ENCODE measurements around the gene RALGPS1. TPM values are rescaled to one million over a fixed set of nuclear protein-coding genes. Genes with fewer than 3 reads are reported as not detected.

The RALGPS1 gene
- total RNA-seq, 2 experiments from 2014 or later = 2.1 to 2.4 TPM

- Mint-ChIP-seq H3K4me3 (no peak overlapping the region), H3K9me3 (no peaks in the 10 kb centered on the region), H3K4me1 (ENCODE audit: low read depth) (peaks cover 1% of the 10 kb centered on the region), H3K36me3 (ENCODE audit: low read depth) (no peaks in the 10 kb centered on the region), H3K27me3 (ENCODE audit: low read depth) (peaks cover 27% of the 10 kb centered on the region), H3K27ac (no peak overlapping the region)
- CTCF ChIA-PET = interaction anchor here (1.6 kb wide), 1 partner anchor 252 kb away, joined by 3 read pairs; no protein-coding TSS in a partner anchor
- no peak for DNase-seq
- intact Hi-C loops (cut with micrococcal nuclease) = no loop called here
These were observed 31.1 kb downstream of the RALGPS1 start for GRCh38 chr9:126945682-126946081.

GRCh38 chr9:126947529-126947928 is 32.9 kb downstream of the RALGPS1 start:
- peak; percentile 29 for DNase-seq
- H3K27me3 Mint-ChIP-seq (ENCODE audit: low read depth) = peaks cover 16% of the 10 kb centered on the region
- H3K9me3 Mint-ChIP-seq = no peaks in the 10 kb centered on the region
- CTCF ChIA-PET = no interaction called here
- H3K36me3 Mint-ChIP-seq (ENCODE audit: low read depth) = no peaks in the 10 kb centered on the region
- H3K4me3 Mint-ChIP-seq = no peak overlapping the region
- H3K4me1 Mint-ChIP-seq (ENCODE audit: low read depth) = no peaks in the 10 kb centered on the region
- no peak overlapping the region for H3K27ac Mint-ChIP-seq
- intact Hi-C loops (cut with micrococcal nuclease) = loop anchor here (1.0 kb wide), 1 partner anchor 252 kb away; no protein-coding TSS in a partner anchor

GRCh38 chr9:126952205-126952977 is 37.8 kb downstream of the RALGPS1 start:
- H3K27me3 Mint-ChIP-seq (ENCODE audit: low read depth) = peaks cover 2% of the 10 kb centered on the region
- H3K27ac Mint-ChIP-seq = no peak overlapping the region
- CTCF ChIA-PET = interaction anchor here (0.5 to 0.7 kb wide), 2 partner anchors 17 to 236 kb away, joined by 3 to 4 read pairs; no protein-coding TSS in a partner anchor
- H3K4me1 Mint-ChIP-seq (ENCODE audit: low read depth) = no peaks in the 10 kb centered on the region
- no peaks in the 10 kb centered on the region for H3K36me3 Mint-ChIP-seq (ENCODE audit: low read depth)
- H3K4me3 Mint-ChIP-seq = no peak overlapping the region
- H3K9me3 Mint-ChIP-seq = no peaks in the 10 kb centered on the region
- intact Hi-C loops (cut with micrococcal nuclease) = no loop called here
- no peak for DNase-seq

- H3K27me3 Mint-ChIP-seq (ENCODE audit: low read depth) = peaks cover 2% of the 10 kb centered on the region
- H3K27ac Mint-ChIP-seq = no peak overlapping the region
- CTCF ChIA-PET = interaction anchor here (0.7 kb wide), 1 partner anchor 16 kb away, joined by 4 read pairs; no protein-coding TSS in a partner anchor
- H3K4me1 Mint-ChIP-seq (ENCODE audit: low read depth) = no peaks in the 10 kb centered on the region
- H3K4me3 Mint-ChIP-seq = no peak overlapping the region
- no peaks in the 10 kb centered on the region for H3K9me3 Mint-ChIP-seq
- intact Hi-C loops (cut with micrococcal nuclease) = no loop called here
- no peaks in the 10 kb centered on the region for H3K36me3 Mint-ChIP-seq (ENCODE audit: low read depth)
- no peak for DNase-seq
These were observed 38.6 kb downstream of the RALGPS1 start for GRCh38 chr9:126953041-126953809.

GRCh38 chr9:126955811-126956210 is 41.2 kb downstream of the RALGPS1 start:
- H3K9me3 Mint-ChIP-seq = no peaks in the 10 kb centered on the region
- H3K36me3 Mint-ChIP-seq (ENCODE audit: low read depth) = no peaks in the 10 kb centered on the region
- H3K27ac Mint-ChIP-seq = no peak overlapping the region

GRCh38 chr9:126956917-126957686 is 42.5 kb downstream of the RALGPS1 start:
- Mint-ChIP-seq H3K36me3 (ENCODE audit: low read depth) (no peaks in the 10 kb centered on the region), H3K4me3 (no peak overlapping the region), H3K9me3 (no peaks in the 10 kb centered on the region), H3K27ac (no peak overlapping the region), H3K27me3 (ENCODE audit: low read depth) (peaks cover 11% of the 10 kb centered on the region), H3K4me1 (ENCODE audit: low read depth) (no peaks in the 10 kb centered on the region)
- intact Hi-C loops (cut with micrococcal nuclease) = no loop called here
- CTCF ChIA-PET = no interaction called here
- no peak for DNase-seq

More at GRCh38 chr9:126955811-126956210, 41.2 kb downstream of the RALGPS1 start:
- Mint-ChIP-seq H3K27me3 (ENCODE audit: low read depth) (peaks cover 6% of the 10 kb centered on the region), H3K4me1 (ENCODE audit: low read depth) (no peaks in the 10 kb centered on the region), H3K4me3 (no peak overlapping the region)
- DNase-seq = no peak
- intact Hi-C loops (cut with micrococcal nuclease) = no loop called here
- CTCF ChIA-PET = no interaction called here

GRCh38 chr9:126957687-126958053 is 43.1 kb downstream of the RALGPS1 start:
- no peak overlapping the region for H3K27ac Mint-ChIP-seq
- no peak for DNase-seq
- no peaks in the 10 kb centered on the region for H3K36me3 Mint-ChIP-seq (ENCODE audit: low read depth)
- CTCF ChIA-PET = no interaction called here
- intact Hi-C loops (cut with micrococcal nuclease) = no loop called here
- no peaks in the 10 kb centered on the region for H3K4me1 Mint-ChIP-seq (ENCODE audit: low read depth)
- H3K27me3 Mint-ChIP-seq (ENCODE audit: low read depth) = peaks cover 11% of the 10 kb centered on the region
- H3K9me3 Mint-ChIP-seq = no peaks in the 10 kb centered on the region
- no peak overlapping the region for H3K4me3 Mint-ChIP-seq

GRCh38 chr9:126959336-126959735 is 44.8 kb downstream of the RALGPS1 start:
- Mint-ChIP-seq H3K4me1 (ENCODE audit: low read depth) (no peaks in the 10 kb centered on the region), H3K27me3 (ENCODE audit: low read depth) (peaks cover 8% of the 10 kb centered on the region), H3K9me3 (no peaks in the 10 kb centered on the region), H3K36me3 (ENCODE audit: low read depth) (no peaks in the 10 kb centered on the region), H3K27ac (no peak overlapping the region), H3K4me3 (no peak overlapping the region)
- no peak for DNase-seq
- intact Hi-C loops (cut with micrococcal nuclease) = no loop called here
- CTCF ChIA-PET = no interaction called here

- CTCF ChIA-PET = interaction anchor here (1.5 kb wide), 1 partner anchor 19 kb away, joined by 3 read pairs; no protein-coding TSS in a partner anchor
- Mint-ChIP-seq H3K27ac (no peak overlapping the region), H3K36me3 (ENCODE audit: low read depth) (no peaks in the 10 kb centered on the region), H3K4me3 (no peak overlapping the region), H3K9me3 (no peaks in the 10 kb centered on the region), H3K27me3 (ENCODE audit: low read depth) (peaks cover 8% of the 10 kb centered on the region), H3K4me1 (ENCODE audit: low read depth) (no peaks in the 10 kb centered on the region)
- DNase-seq = no peak
- intact Hi-C loops (cut with micrococcal nuclease) = no loop called here
These were observed 45.3 kb downstream of the RALGPS1 start for GRCh38 chr9:126959917-126960316.

- Mint-ChIP-seq H3K36me3 (ENCODE audit: low read depth) (no peaks in the 10 kb centered on the region), H3K9me3 (no peaks in the 10 kb centered on the region), H3K4me1 (ENCODE audit: low read depth) (no peaks in the 10 kb centered on the region), H3K4me3 (no peak overlapping the region), H3K27ac (no peak overlapping the region), H3K27me3 (ENCODE audit: low read depth) (peaks cover 15% of the 10 kb centered on the region)
- intact Hi-C loops (cut with micrococcal nuclease) = no loop called here
- DNase-seq = no peak
- CTCF ChIA-PET = interaction anchor here (0.6 to 1.3 kb wide), 2 partner anchors 7 to 1154 kb away, joined by 3 to 4 read pairs; no protein-coding TSS in a partner anchor
These were observed 47.8 kb downstream of the RALGPS1 start for GRCh38 chr9:126962336-126962735.

- DNase-seq = no peak
- Mint-ChIP-seq H3K27ac (no peak overlapping the region), H3K9me3 (no peaks in the 10 kb centered on the region), H3K4me3 (no peak overlapping the region), H3K36me3 (ENCODE audit: low read depth) (no peaks in the 10 kb centered on the region), H3K4me1 (ENCODE audit: low read depth) (no peaks in the 10 kb centered on the region), H3K27me3 (ENCODE audit: low read depth) (peaks cover 16% of the 10 kb centered on the region)
- intact Hi-C loops (cut with micrococcal nuclease) = no loop called here
- CTCF ChIA-PET = interaction anchor here (0.8 to 3.4 kb wide), 7 partner anchors 21 to 250 kb away, joined by 3 to 25 read pairs (median 3); no protein-coding TSS in a partner anchor
These were observed 50.5 kb downstream of the RALGPS1 start for GRCh38 chr9:126965077-126965476.

Data from activated naive CD4-positive, alpha-beta T cell treated with anti-CD3 and anti-CD28 coated beads for 36 hours (primary cell).